K562 (cell line): ENCODE results near the gene FCHSD1. TPM values are rescaled to one million over a fixed set of nuclear protein-coding genes. Genes with fewer than 3 reads are reported as not detected.

Source experiments
- ATAC-seq: fragments of 200-7000 bp; cut with Tn5 transposase; 3 replicates; pipeline ENCODE4 v1.9.1; 2020; ENCODE audit warnings: moderate library complexity
- BruUV-seq: library from RNA; stranded (reverse); fragments of 400-500 nt; replicated peaks from 2 replicates; lab custom pipeline; 2021; lab: Mats Ljungman, UMichigan
- CTCF ChIA-PET: fragments of 300-600 bp; formaldehyde crosslinking; extraction: SDS; loops from one replicate; lab custom pipeline; 2021; ENCODE audit warnings: low intra/inter-chr PET ratio; lab: Yijun Ruan, JAX
- POLR2A ChIA-PET: fragments of 300-600, 350-650 bp; sonication (Branson Sonifier 250); formaldehyde crosslinking; extraction: SDS; loops from one replicate; lab custom pipeline; 2021; ENCODE audit warnings: antibody characterized with exemption, inconsistent platforms; lab: Yijun Ruan, JAX
- DNase-seq, 4 experiments: peaks; one replicate each; pipeline versions ENCODE4 v3.0.0 to v3.0.0-alpha.2; 2011 to 2018; ENCODE audit warnings: low spot score in 3 of 4, mixed read lengths in 3 of 4; ENCODE audit errors: extremely low read depth in 1 of 4
- FAIRE-seq: peaks from 2 replicates; lab custom pipeline; 2011; peaks lifted over from hg19 to GRCh38; lab: Jason Lieb, UNC
- H2AFZ ChIP-seq: 2 replicates; pipeline ENCODE4 v1.6.0; 2011; ENCODE audit warnings: low read depth, low read length, control low read depth, inconsistent platforms
- H3K27ac ChIP-seq: fragments of 200-600 bp; 3 replicates; pipeline ENCODE4 v1.8.0; 2011; ENCODE audit warnings: low read depth, mild to moderate bottlenecking, control low read depth, inconsistent platforms, low read length, moderate library complexity, mixed read lengths; ENCODE audit errors: extremely low read depth
- H3K27me3 ChIP-seq, 2 experiments: fragments of 300-600 bp in 1 of 2; 2 replicates in 1 of 2; 3 replicates in 1 of 2; pipeline versions ENCODE4 v1.6.0 to v1.8.0; 2011; ENCODE audit warnings: inconsistent platforms in 2 of 2, low read length in 2 of 2, mild to moderate bottlenecking in 1 of 2, mixed read lengths in 1 of 2, moderate library complexity in 1 of 2; ENCODE audit not compliant: control insufficient read depth in 2 of 2, insufficient read depth in 2 of 2
- H3K36me3 ChIP-seq: fragments of 300-600 bp; 3 replicates; pipeline ENCODE4 v1.8.0; 2011; ENCODE audit warnings: mild to moderate bottlenecking, low read length, inconsistent platforms; ENCODE audit not compliant: control insufficient read depth, insufficient read depth
- H3K4me1 ChIP-seq, 2 experiments: fragments of 200-600 bp in 1 of 2; replicated peaks in 1 of 2; 2 replicates in 1 of 2; 3 replicates in 1 of 2; pipeline versions ENCODE4 v1.5.1 to v1.8.0; 2011; ENCODE audit warnings: inconsistent platforms in 2 of 2, low read length in 2 of 2, mild to moderate bottlenecking in 1 of 2, mixed read lengths in 1 of 2, moderate library complexity in 1 of 2; ENCODE audit not compliant: control insufficient read depth in 2 of 2, insufficient read depth in 2 of 2
- H3K4me2 ChIP-seq: 2 replicates; pipeline ENCODE4 v1.6.1; 2011; ENCODE audit warnings: low read length, control low read depth, inconsistent platforms, mixed read lengths; ENCODE audit not compliant: insufficient read depth
- H3K4me3 ChIP-seq: fragments of 200-600 bp; sonication (generic), shearing (Covaris generic); 2 replicates; pipeline ENCODE4 v1.5.1; 2016; ENCODE audit warnings: control low read depth, inconsistent platforms
- H3K79me2 ChIP-seq: fragments of 200-600 bp; 3 replicates; pipeline ENCODE4 v1.8.0; 2011; ENCODE audit warnings: low read length, inconsistent platforms; ENCODE audit not compliant: control insufficient read depth, insufficient read depth
- H3K9ac ChIP-seq, 2 experiments: 2 replicates each; pipeline versions ENCODE4 v1.6.0 to v1.6.1; 2011; ENCODE audit warnings: low read depth in 2 of 2, low read length in 2 of 2, control low read depth in 1 of 2, inconsistent platforms in 1 of 2, mild to moderate bottlenecking in 1 of 2, mixed read lengths in 1 of 2; ENCODE audit not compliant: insufficient read depth in 1 of 2
- H3K9me1 ChIP-seq: one replicate; pipeline ENCODE4 v1.6.0; 2011; ENCODE audit warnings: inconsistent platforms, mild to moderate bottlenecking, low read length, moderate library complexity; ENCODE audit not compliant: control insufficient read depth, insufficient read depth
- H3K9me3 ChIP-seq: replicated peaks from 2 replicates; pipeline ENCODE4 v1.5.1; 2011; ENCODE audit warnings: low read depth, low read length, inconsistent platforms; ENCODE audit not compliant: control insufficient read depth, insufficient read depth
- H4K20me1 ChIP-seq: replicated peaks from 2 replicates; pipeline ENCODE4 v1.6.1; 2011; ENCODE audit warnings: low read length, inconsistent platforms, mixed read lengths; ENCODE audit not compliant: control insufficient read depth, insufficient read depth
- BRF2 ChIP-seq: IDR thresholded peaks from 3 replicates; pipeline ENCODE4 v1.6.1; 2011; ENCODE audit warnings: borderline replicate concordance, mild to moderate bottlenecking; ENCODE audit not compliant: insufficient read length, insufficient read depth
- CAMTA2 ChIP-seq: fragments of 250-450 bp; sonication (Bioruptor Pico); conservative IDR thresholded peaks from 2 replicates; pipeline ENCODE4 v1.5.1; 2022
- CXXC5 ChIP-seq: fragments of 250-450 bp; sonication (Bioruptor Pico); IDR thresholded peaks from 2 replicates; pipeline ENCODE4 v1.8.0; 2022; ENCODE audit warnings: inconsistent platforms, mild to moderate bottlenecking, moderate library complexity
- DDX20 ChIP-seq: fragments of 450-650 bp; IDR thresholded peaks from 2 replicates; pipeline ENCODE4 v1.6.1; 2016; ENCODE audit warnings: missing genetic modification characterization, low read depth, mild to moderate bottlenecking, missing compliant biosample characterization, moderate library complexity
- ETS2 ChIP-seq: IDR thresholded peaks from 2 replicates; pipeline ENCODE4 v1.6.1; 2016; ENCODE audit warnings: borderline replicate concordance, missing genetic modification characterization, mild to moderate bottlenecking, moderate library complexity, missing compliant biosample characterization; ENCODE audit not compliant: poor library complexity, severe bottlenecking
- FOS ChIP-seq: IDR thresholded peaks from 3 replicates; pipeline ENCODE4 v1.6.1; 2011; ENCODE audit not compliant: insufficient read length; ENCODE audit errors: extremely low read depth
- FOSL1 ChIP-seq: fragments of 200-800 bp; sonication (Bioruptor generic); conservative IDR thresholded peaks from 2 replicates; pipeline ENCODE4 v1.6.1; 2016; ENCODE audit warnings: missing genetic modification characterization, missing compliant biosample characterization
- GABPB2 ChIP-seq: fragments of 250-450 bp; sonication (Bioruptor Pico); conservative IDR thresholded peaks from 2 replicates; pipeline ENCODE4 v1.5.1; 2021; ENCODE audit warnings: mild to moderate bottlenecking
- KLF6 ChIP-seq: fragments of 250-450 bp; sonication (Bioruptor Pico); IDR thresholded peaks from 2 replicates; pipeline ENCODE4 v1.4.0; 2020; ENCODE audit warnings: mild to moderate bottlenecking, moderate library complexity, borderline replicate concordance
- NFE2 ChIP-seq: IDR thresholded peaks from 2 replicates; pipeline ENCODE4 v1.6.1; 2014; ENCODE audit warnings: antibody characterized with exemption, low read depth
- ZBTB8A ChIP-seq: fragments of 450-650 bp; IDR thresholded peaks from 2 replicates; pipeline ENCODE4 v1.6.1; 2018; ENCODE audit warnings: mild to moderate bottlenecking, moderate library complexity; ENCODE audit not compliant: partially characterized antibody
- ZNF212 ChIP-seq: fragments of 450-650 bp; formaldehyde crosslinking; IDR thresholded peaks from 2 replicates; pipeline ENCODE4 v1.4.0; 2020; ENCODE audit warnings: mild to moderate bottlenecking
- ZNF232 ChIP-seq: sonication (generic); formaldehyde crosslinking; IDR thresholded peaks from 2 replicates; pipeline ENCODE4 v1.8.0; 2022; ENCODE audit warnings: mild to moderate bottlenecking, missing genetic modification reagents
- WGBS: fragments of 100-300 bp; shearing (Covaris generic); methylation state at CpG from one replicate; pipeline ENCODE4 v1.1.6; 2016; ENCODE audit warnings: low coverage, mixed read lengths; ENCODE audit not compliant: insufficient coverage; ENCODE audit errors: missing lambda C conversion rate; 5-methylcytosine and 5-hydroxymethylcytosine counted together
- in situ Hi-C: fragments of 300-500 bp; cut with MboI; formaldehyde crosslinking; loops from 4 replicates; pipeline ENCODE4 v1.15.0; 2018; ENCODE audit warnings: inconsistent platforms, mixed read lengths
- intact Hi-C: fragments of 100-400 bp; cut with micrococcal nuclease; formaldehyde crosslinking; loops from 2 replicates; pipeline ENCODE4 v1.14.2; 2022
- polyA plus RNA-seq, 8 experiments: library from polyadenylated mRNA; depleted of rRNA in 4 of 8; stranded (reverse) in 5 of 8; unstranded in 3 of 8; fragments of >200 nt; fragmentation: Nextera tagmentation in 2 of 8; fragmentation: Illumina TruSeq in 1 of 8; extraction: Ambion mirVana in 2 of 8; extraction: Trizol in 1 of 8; gene quantifications; 2 replicates each; pipeline versions ENCODE4 v1.2.1 to v1.2.3, GENCODE V29; 2011 to 2014; ENCODE audit warnings: inconsistent platforms in 1 of 8, missing spikeins in 1 of 8
- total RNA-seq, 7 experiments: library from RNA; depleted of rRNA in 6 of 7; stranded (reverse); fragments of >200 nt in 6 of 7; fragmentation: Illumina TruSeq in 2 of 7; extraction: Trizol in 2 of 7; gene quantifications; 2 replicates each; pipeline versions ENCODE4 v1.2.1 to v1.2.3, GENCODE V29; 2011 to 2021; ENCODE audit warnings: low replicate concordance in 1 of 7
- TF ChIP-seq, protein P1 (sequence below): sonication (generic); formaldehyde crosslinking; IDR thresholded peaks from 2 replicates; pipeline ENCODE4 v1.8.1; 2023; ENCODE audit warnings: mild to moderate bottlenecking, missing genetic modification reagents

FCHSD1 gene
- total and polyA plus RNA-seq, 9 of the 15 experiments (the other 6 are each of a cell fraction or from before 2014, with no cell fraction given), result 0.35 to 37.5 (median 13.6) TPM

DNA sequence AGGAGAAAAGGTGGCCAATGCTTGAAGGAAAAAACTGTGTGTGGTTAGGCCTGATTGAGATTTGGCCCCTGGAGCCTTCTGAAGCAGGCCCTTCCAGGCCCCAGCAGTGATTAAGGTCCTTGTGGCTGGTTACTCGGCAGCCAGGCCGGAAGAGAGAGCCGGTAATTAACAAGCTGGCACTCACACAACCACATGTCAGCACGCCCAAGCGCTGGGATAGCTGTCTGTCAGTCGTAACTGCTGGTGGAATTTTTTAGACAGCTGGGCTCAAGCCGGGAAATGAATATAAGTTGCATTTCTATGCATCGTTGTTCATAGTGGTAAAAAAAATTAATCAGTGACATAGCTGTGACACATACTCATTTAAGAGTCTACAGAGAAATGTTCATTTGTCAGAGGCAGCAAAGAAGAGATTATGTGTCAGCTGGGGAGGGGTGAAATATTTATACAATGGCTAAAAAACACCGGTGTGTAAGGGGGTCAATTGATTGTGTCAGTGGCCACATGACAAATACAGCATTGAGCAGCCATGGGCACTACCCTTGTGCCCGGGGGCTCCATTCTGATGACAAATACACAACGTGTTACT, 44.5 kb upstream of the FCHSD1 start:
- H3K4me3 ChIP-seq, result no peak overlapping the region
- DNase-seq (no peak), ATAC-seq (no peak), FAIRE-seq (no peak)
- H3K9me3 ChIP-seq, result no peaks in the 10 kb centered on the region
- H3K27me3 ChIP-seq, result peaks cover 0 to 38% of the 10 kb centered on the region in 2 experiments; a peak in 4 of 5 replicates
- no peak overlapping the region for H3K9ac ChIP-seq
- 18% methylated on average over 11 of the region's 11 CpGs for WGBS
- H3K27ac ChIP-seq, result no peak overlapping the region
- no peaks in the 10 kb centered on the region for H3K79me2 ChIP-seq
- no peaks in the 10 kb centered on the region for H4K20me1 ChIP-seq
- intact Hi-C loops, result no loop called here
- CTCF ChIA-PET, result no interaction called here
- H2AFZ ChIP-seq, result no peak overlapping the region
- POLR2A ChIA-PET, result interaction anchor here (0.5 to 1.4 kb wide), 2 partner anchors 14 to 366 kb away, joined by 3 read pairs; no protein-coding TSS in a partner anchor
- BruUV-seq, result no TSS peak
- no peak overlapping the region for H3K4me2 ChIP-seq
- H3K4me1 ChIP-seq, result peaks cover 23 to 26% of the 10 kb centered on the region in 2 experiments
- no peak for TF ChIP-seq BRF2
- TF ChIP-seq, protein P1, sequence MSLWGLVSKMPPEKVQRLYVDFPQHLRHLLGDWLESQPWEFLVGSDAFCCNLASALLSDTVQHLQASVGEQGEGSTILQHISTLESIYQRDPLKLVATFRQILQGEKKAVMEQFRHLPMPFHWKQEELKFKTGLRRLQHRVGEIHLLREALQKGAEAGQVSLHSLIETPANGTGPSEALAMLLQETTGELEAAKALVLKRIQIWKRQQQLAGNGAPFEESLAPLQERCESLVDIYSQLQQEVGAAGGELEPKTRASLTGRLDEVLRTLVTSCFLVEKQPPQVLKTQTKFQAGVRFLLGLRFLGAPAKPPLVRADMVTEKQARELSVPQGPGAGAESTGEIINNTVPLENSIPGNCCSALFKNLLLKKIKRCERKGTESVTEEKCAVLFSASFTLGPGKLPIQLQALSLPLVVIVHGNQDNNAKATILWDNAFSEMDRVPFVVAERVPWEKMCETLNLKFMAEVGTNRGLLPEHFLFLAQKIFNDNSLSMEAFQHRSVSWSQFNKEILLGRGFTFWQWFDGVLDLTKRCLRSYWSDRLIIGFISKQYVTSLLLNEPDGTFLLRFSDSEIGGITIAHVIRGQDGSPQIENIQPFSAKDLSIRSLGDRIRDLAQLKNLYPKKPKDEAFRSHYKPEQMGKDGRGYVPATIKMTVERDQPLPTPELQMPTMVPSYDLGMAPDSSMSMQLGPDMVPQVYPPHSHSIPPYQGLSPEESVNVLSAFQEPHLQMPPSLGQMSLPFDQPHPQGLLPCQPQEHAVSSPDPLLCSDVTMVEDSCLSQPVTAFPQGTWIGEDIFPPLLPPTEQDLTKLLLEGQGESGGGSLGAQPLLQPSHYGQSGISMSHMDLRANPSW, result no peak
- TF ChIP-seq GABPB2 (CRISPR knock-in tag), result no peak
- TF ChIP-seq ETS2 (tag), result no peak
- TF ChIP-seq FOS, result no peak
- TF ChIP-seq FOSL1 (tag), result no peak
- TF ChIP-seq CXXC5 (CRISPR knock-in tag), result no peak
- TF ChIP-seq DDX20, result no peak
- no peak for TF ChIP-seq CAMTA2 (CRISPR knock-in tag)
- TF ChIP-seq ZNF212 (CRISPR knock-in tag), result no peak
- no peak for TF ChIP-seq NFE2
- no peak for TF ChIP-seq KLF6
- no peak for TF ChIP-seq ZBTB8A
- TF ChIP-seq ZNF232 (CRISPR knock-in tag), result no peak
- H3K9me1 ChIP-seq, result no peaks in the 10 kb centered on the region
- in situ Hi-C loops, result loop anchor here (5.0 kb wide), 1 partner anchor 262 kb away; the partner anchor contains the start of gene PCDH12
- no peaks in the 10 kb centered on the region for H3K36me3 ChIP-seq
